Measurements from ENCODE around the gene MYH14. TPM values are rescaled to one million over a fixed set of nuclear protein-coding genes. Genes with fewer than 3 reads are reported as not detected.

The MYH14 gene
- polyA plus RNA-seq, 1 donor (not counting 4 experiments of a cell fraction or from before 2014, with no cell fraction given): 0.20 TPM

- Histone ChIP-seq H3K9me3 (ENCODE audit: control insufficient read depth, low read depth, low read length) (peaks cover 15% of the 10 kb centered on the region), H2AFZ (ENCODE audit: control insufficient read depth, low read length) (no peak overlapping the region), H3K79me2 (ENCODE audit: control insufficient read depth, insufficient read depth, low read length) (no peaks in the 10 kb centered on the region), H3K4me2 (ENCODE audit: control insufficient read depth, extremely low read depth, insufficient read depth, low read depth, low read length) (no peak overlapping the region), H3K36me3 (ENCODE audit: control insufficient read depth in 2 of 2, extremely low read depth in 1 of 2, insufficient read depth in 2 of 2, low read length in 2 of 2) (no peaks in the 10 kb centered on the region), H3K4me1 (ENCODE audit: control insufficient read depth, extremely low read depth, insufficient read depth, low read length) (no peaks in the 10 kb centered on the region), H3K9ac (ENCODE audit: control insufficient read depth, extremely low read depth, insufficient read depth, low read length) (no peak overlapping the region), H3K27ac (ENCODE audit: control insufficient read depth, insufficient read depth, low read length) (no peak overlapping the region), H4K20me1 (ENCODE audit: control insufficient read depth, extremely low read depth, insufficient read depth, low read length) (no peaks in the 10 kb centered on the region), H3K9me1 (ENCODE audit: control insufficient read depth, extremely low read depth, insufficient read depth, low read length) (no peaks in the 10 kb centered on the region), H3K4me3 (ENCODE audit: control insufficient read depth in 2 of 3, extremely low read depth in 1 of 3, insufficient read depth in 2 of 3, low read depth in 1 of 3, low read length in 3 of 3) (no peak overlapping the region), H3K27me3 (ENCODE audit: control insufficient read depth, extremely low read depth, insufficient read depth, low read length) (no peaks in the 10 kb centered on the region)
- DNase-seq (ENCODE audit: low read depth, low spot score) (no peak), FAIRE-seq (no peak)
- dilution Hi-C loops (cut with MboI; ENCODE audit: extremely low pct_ligation_motif_present, low sequenced_read_pairs): no loop called here
- no peak for TF ChIP-seq EZH2 (IDR thresholded peaks at IDR 0.05; ENCODE audit: low read length)
- no peak for TF ChIP-seq CTCF (optimal IDR thresholded peaks at IDR 0.05 in 1 of 3, IDR thresholded peaks at IDR 0.05 in 1 of 3, conservative IDR thresholded peaks at IDR 0.05 in 1 of 3; ENCODE audit: extremely low read depth in 1 of 3, insufficient read depth in 2 of 3, low read length in 3 of 3)
Observed at GRCh38 chr19:50255115-50255514, 51.7 kb downstream of the MYH14 start.

- DNase-seq (ENCODE audit: low read depth, low spot score) (no peak), FAIRE-seq (no peak)
- Histone ChIP-seq H3K27me3 (ENCODE audit: control insufficient read depth, extremely low read depth, insufficient read depth, low read length) (no peaks in the 10 kb centered on the region), H3K4me1 (ENCODE audit: control insufficient read depth, extremely low read depth, insufficient read depth, low read length) (no peaks in the 10 kb centered on the region), H3K9ac (ENCODE audit: control insufficient read depth, extremely low read depth, insufficient read depth, low read length) (no peak overlapping the region), H3K79me2 (ENCODE audit: control insufficient read depth, insufficient read depth, low read length) (no peaks in the 10 kb centered on the region), H3K9me3 (ENCODE audit: control insufficient read depth, low read depth, low read length) (peaks cover 20% of the 10 kb centered on the region), H3K36me3 (ENCODE audit: control insufficient read depth in 2 of 2, extremely low read depth in 1 of 2, insufficient read depth in 2 of 2, low read length in 2 of 2) (no peaks in the 10 kb centered on the region), H3K4me2 (ENCODE audit: control insufficient read depth, extremely low read depth, insufficient read depth, low read depth, low read length) (no peak overlapping the region), H2AFZ (ENCODE audit: control insufficient read depth, low read length) (no peak overlapping the region), H3K27ac (ENCODE audit: control insufficient read depth, insufficient read depth, low read length) (no peak overlapping the region), H3K9me1 (ENCODE audit: control insufficient read depth, extremely low read depth, insufficient read depth, low read length) (no peaks in the 10 kb centered on the region), H4K20me1 (ENCODE audit: control insufficient read depth, extremely low read depth, insufficient read depth, low read length) (no peaks in the 10 kb centered on the region), H3K4me3 (ENCODE audit: control insufficient read depth in 2 of 3, extremely low read depth in 1 of 3, insufficient read depth in 2 of 3, low read depth in 1 of 3, low read length in 3 of 3) (no peak overlapping the region)
- dilution Hi-C loops (cut with MboI; ENCODE audit: extremely low pct_ligation_motif_present, low sequenced_read_pairs): no loop called here
- TF ChIP-seq CTCF (optimal IDR thresholded peaks at IDR 0.05 in 1 of 3, IDR thresholded peaks at IDR 0.05 in 1 of 3, conservative IDR thresholded peaks at IDR 0.05 in 1 of 3; ENCODE audit: extremely low read depth in 1 of 3, insufficient read depth in 2 of 3, low read length in 3 of 3) (no peak), EZH2 (IDR thresholded peaks at IDR 0.05; ENCODE audit: low read length) (no peak)
Observed at GRCh38 chr19:50257141-50257540, 53.7 kb downstream of the MYH14 start.
